GM12878 (cell line): ENCODE data around the gene SETD1B. TPM values are rescaled to one million over a fixed set of nuclear protein-coding genes. Genes with fewer than 3 reads are reported as not detected.
A peak's percentile ranks its signal among the peaks of the same experiment; 100 is the strongest.

Source experiments
- ATAC-seq: fragments of 200-7000 bp; cut with Tn5 transposase; 3 replicates; pipeline ENCODE4 v1.9.1; 2020; ENCODE audit warnings: mild to moderate bottlenecking, moderate library complexity
- BruUV-seq: library from RNA; stranded (reverse); fragments of 400-500 nt; replicated peaks from 2 replicates; lab custom pipeline; 2021; lab: Mats Ljungman, UMichigan
- CTCF ChIA-PET: fragments of 300-600 bp; sonication (Branson Sonifier 250); formaldehyde crosslinking; extraction: SDS; loops from one replicate; lab custom pipeline; 2021; ENCODE audit warnings: inconsistent platforms; lab: Yijun Ruan, JAX
- POLR2A ChIA-PET: fragments of 350-600 bp; formaldehyde crosslinking; extraction: SDS; loops from one replicate; lab custom pipeline; 2021; ENCODE audit warnings: inconsistent platforms; lab: Charles Lee
- RAD21 ChIA-PET: fragments of 300-600 bp; sonication (Branson Sonifier 250); formaldehyde crosslinking; loops from one replicate; lab custom pipeline; 2023; ENCODE audit warnings: antibody characterized with exemption; ENCODE audit not compliant: unreplicated experiment; lab: Charles Lee
- SMC1A ChIA-PET: fragments of 300-600 bp; sonication (Branson Sonifier 250); formaldehyde crosslinking; loops from one replicate; lab custom pipeline; 2023; ENCODE audit not compliant: unreplicated experiment, uncharacterized antibody; lab: Charles Lee
- DNase-seq: peaks from one replicate; pipeline ENCODE4 v3.0.0-alpha.2; 2011; ENCODE audit warnings: low read depth, low spot score
- FAIRE-seq: peaks from 3 replicates; lab custom pipeline; 2011; peaks lifted over from hg19 to GRCh38; lab: Jason Lieb, UNC
- H2AFZ ChIP-seq: 2 replicates; pipeline ENCODE4 v1.6.0; 2011; ENCODE audit warnings: low read depth, low read length, control low read depth; ENCODE audit not compliant: control insufficient read depth
- H3K27ac ChIP-seq: 2 replicates; pipeline ENCODE4 v1.5.1; 2011; ENCODE audit warnings: control low read depth; ENCODE audit not compliant: control insufficient read depth, insufficient read depth
- H3K27me3 ChIP-seq, 2 experiments: replicated peaks in 1 of 2; 2 replicates each; pipeline versions ENCODE4 v1.6.0 to v1.6.1; 2011; ENCODE audit warnings: low read length in 1 of 2; ENCODE audit not compliant: control insufficient read depth in 2 of 2, insufficient read depth in 2 of 2
- H3K36me3 ChIP-seq, 2 experiments: 2 replicates each; pipeline ENCODE4 v1.5.1; 2011; ENCODE audit warnings: low read length in 1 of 2; ENCODE audit not compliant: control insufficient read depth in 2 of 2, insufficient read depth in 2 of 2
- H3K4me1 ChIP-seq: 2 replicates; pipeline ENCODE4 v1.6.1; 2011; ENCODE audit warnings: mild to moderate bottlenecking, low read length, moderate library complexity, mixed read lengths; ENCODE audit not compliant: control insufficient read depth, insufficient read depth
- H3K4me2 ChIP-seq: 2 replicates; pipeline ENCODE4 v1.6.0; 2011; ENCODE audit warnings: control low read depth; ENCODE audit not compliant: control insufficient read depth, insufficient read depth
- H3K4me3 ChIP-seq: fragments of 200-600 bp; sonication (generic); 2 replicates; pipeline ENCODE4 v1.5.1; 2016
- H3K79me2 ChIP-seq: 2 replicates; pipeline ENCODE4 v1.6.0; 2011; ENCODE audit warnings: low read length; ENCODE audit not compliant: control insufficient read depth, insufficient read depth
- H3K9ac ChIP-seq: 2 replicates; pipeline ENCODE4 v1.8.0; 2011; ENCODE audit warnings: low read length, control low read depth, mixed read lengths; ENCODE audit not compliant: control insufficient read depth, insufficient read depth
- H3K9me3 ChIP-seq: replicated peaks from 3 replicates; pipeline ENCODE4 v1.5.1; 2011; ENCODE audit warnings: mild to moderate bottlenecking, low read length; ENCODE audit not compliant: control insufficient read depth, insufficient read depth
- H4K20me1 ChIP-seq: 2 replicates; pipeline ENCODE4 v1.6.0; 2011; ENCODE audit not compliant: control insufficient read depth, insufficient read depth
- ATF7 ChIP-seq: fragments of 450-650 bp; IDR thresholded peaks from 2 replicates; pipeline ENCODE4 v1.6.1; 2016; ENCODE audit warnings: low read depth, mild to moderate bottlenecking
- HDAC6 ChIP-seq: fragments of 200-600 bp; sonication (generic); IDR thresholded peaks from one replicate; pipeline ENCODE4 v1.8.0; 2017; ENCODE audit warnings: antibody characterized with exemption; ENCODE audit not compliant: unreplicated experiment
- MXI1 ChIP-seq: fragments of 150-350 bp; IDR thresholded peaks from 2 replicates; pipeline ENCODE4 v1.6.1; 2011; ENCODE audit warnings: low read depth, mild to moderate bottlenecking, inconsistent platforms, low read length, improper control_type of control experiment
- MYC ChIP-seq: IDR thresholded peaks from 2 replicates; pipeline ENCODE4 v1.6.1; 2011; ENCODE audit warnings: mild to moderate bottlenecking, low read length, moderate library complexity, inconsistent platforms; ENCODE audit not compliant: insufficient read depth, insufficient replicate concordance, insufficient read length, severe bottlenecking
- NRF1 ChIP-seq: conservative IDR thresholded peaks from 2 replicates; pipeline ENCODE4 v1.6.1; 2011; ENCODE audit warnings: mild to moderate bottlenecking, low read depth, low read length, improper control_type of control experiment
- PML ChIP-seq: IDR thresholded peaks from 2 replicates; pipeline ENCODE4 v1.6.1; 2012; ENCODE audit warnings: low read length, inconsistent platforms
- POLR2AphosphoS5 ChIP-seq: IDR thresholded peaks from 2 replicates; pipeline ENCODE4 v1.6.1; 2011; ENCODE audit warnings: mild to moderate bottlenecking, low read length, inconsistent platforms
- SIN3A ChIP-seq: IDR thresholded peaks from 2 replicates; pipeline ENCODE4 v1.6.1; 2012; ENCODE audit warnings: low read depth, low read length, improper control_type of control experiment
- SIX5 ChIP-seq: IDR thresholded peaks from 2 replicates; pipeline ENCODE4 v1.6.1; 2011; ENCODE audit warnings: mild to moderate bottlenecking, low read depth, low read length, moderate library complexity; ENCODE audit not compliant: severe bottlenecking
- SP1 ChIP-seq: IDR thresholded peaks from one replicate; pipeline ENCODE4 v1.6.1; 2011; ENCODE audit warnings: low read depth, low read length
- TARDBP ChIP-seq: IDR thresholded peaks from 2 replicates; pipeline ENCODE4 v1.6.1; 2016; ENCODE audit warnings: borderline replicate concordance
- TCF3 ChIP-seq: IDR thresholded peaks from 2 replicates; pipeline ENCODE4 v1.6.1; 2012; ENCODE audit warnings: low read depth, mild to moderate bottlenecking, low read length, borderline replicate concordance; ENCODE audit not compliant: insufficient read depth
- WGBS: methylation state at CpG from one replicate; pipeline ENCODE4 v1.1.6; 2016; ENCODE audit warnings: low lambda C conversion rate; ENCODE audit not compliant: insufficient replicate concordance, insufficient coverage; ENCODE audit errors: missing lambda C conversion rate; 5-methylcytosine and 5-hydroxymethylcytosine counted together
- in situ Hi-C: fragments of 300-500 bp; cut with MboI; formaldehyde crosslinking; loops from 9 replicates; pipeline ENCODE4 v1.14.3; 2018; ENCODE audit warnings: mixed read lengths
- intact Hi-C: fragments of 100-400 bp; cut with micrococcal nuclease; formaldehyde crosslinking; loops from one replicate; pipeline ENCODE4 v1.14.2; 2022; ENCODE audit not compliant: unreplicated experiment
- polyA plus RNA-seq, 11 experiments: library from polyadenylated mRNA; depleted of rRNA in 4 of 11; unstranded in 6 of 11; stranded (reverse) in 5 of 11; fragments of >200 nt; fragmentation: Nextera tagmentation in 4 of 11; fragmentation: Illumina TruSeq in 1 of 11; extraction: Ambion mirVana in 4 of 11; extraction: Trizol in 1 of 11; gene quantifications; 1 replicate in 1 of 11; 2 replicates in 10 of 11; pipeline versions ENCODE4 v1.2.1 to v1.2.3, GENCODE V29; 2011 to 2016; ENCODE audit warnings: inconsistent platforms in 2 of 11, missing spikeins in 2 of 11, low read depth in 1 of 11
- total RNA-seq, 4 experiments: library from RNA; depleted of rRNA in 3 of 4; stranded (reverse); fragments of >200 nt in 3 of 4; fragmentation: Illumina TruSeq in 1 of 4; extraction: Trizol in 1 of 4; gene quantifications; 2 replicates each; pipeline versions ENCODE4 v1.2.1 to v1.2.3, GENCODE V29; 2013 to 2021
- TF ChIP-seq, protein P1 (sequence below): fragments of 450-650 bp; IDR thresholded peaks from 2 replicates; pipeline ENCODE4 v1.6.1; 2017; ENCODE audit warnings: borderline replicate concordance
- TF ChIP-seq, protein P2 (sequence below): fragments of 150-350 bp; IDR thresholded peaks from 2 replicates; pipeline ENCODE4 v1.6.1; 2016; ENCODE audit warnings: low read depth, low read length
- TF ChIP-seq, protein P3 (sequence below): IDR thresholded peaks from 2 replicates; pipeline ENCODE4 v1.6.1; 2012; ENCODE audit warnings: low read depth, low read length, improper control_type of control experiment

Gene SETD1B
- total and polyA plus RNA-seq, 10 of the 15 experiments (the other 5 are each of a cell fraction or from before 2014, with no cell fraction given): 0.50 to 17.3 (median 1.6) TPM

DNA sequence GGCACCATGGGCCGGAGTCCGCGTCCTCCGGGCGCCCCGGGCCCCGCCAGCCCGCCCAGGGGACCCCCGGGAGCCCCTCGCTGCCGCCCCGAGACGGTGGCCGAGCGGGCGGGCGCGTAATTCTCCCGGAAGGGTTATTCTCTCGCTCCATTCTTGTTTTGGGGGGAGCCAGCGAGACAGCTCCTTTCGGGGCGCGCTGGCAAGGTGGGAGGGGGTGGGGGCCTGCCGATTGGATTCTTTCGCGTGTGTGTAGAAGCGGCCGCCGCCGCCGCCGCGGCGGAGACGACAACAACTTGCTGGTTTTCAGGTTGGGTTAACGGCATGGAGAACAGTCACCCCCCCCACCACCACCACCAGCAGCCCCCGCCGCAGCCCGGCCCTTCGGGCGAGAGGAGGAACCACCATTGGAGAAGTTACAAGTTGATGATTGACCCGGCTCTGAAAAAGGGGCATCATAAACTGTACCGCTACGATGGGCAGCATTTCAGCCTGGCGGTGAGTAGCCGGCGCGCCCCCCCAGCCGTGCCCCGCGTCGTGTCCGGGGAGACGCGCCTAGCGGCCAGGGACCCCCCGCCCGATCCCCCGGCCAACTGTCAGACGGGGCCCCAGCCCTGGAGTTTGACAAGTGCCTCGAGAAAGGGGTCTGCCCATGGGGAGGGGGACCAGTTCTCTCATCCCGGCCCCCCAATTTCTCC is 755 bp downstream of the SETD1B start:
- no TSS peak for BruUV-seq
- H2AFZ ChIP-seq: no peak overlapping the region; the same call in 1 of the 2 replicates
- ATAC-seq: peak; percentile 1; the same call in 1 of the 3 replicates
- peaks cover 67% of the 10 kb centered on the region for H3K79me2 ChIP-seq
- H3K9ac ChIP-seq: peak overlapping the region; percentile 100
- ChIA-PET RAD21 (interaction anchor here (0.6 to 13.1 kb wide), 4 partner anchors 10 to 113 kb away, joined by 3 to 395 read pairs (median 4); partner anchors contain the start of genes PSMD9 and RHOF), POLR2A (interaction anchor here (0.6 to 10.1 kb wide), 6 partner anchors 12 to 1137 kb away, joined by 3 to 155 read pairs (median 8); partner anchors contain the start of genes PSMD9 and RHOF), CTCF (interaction anchor here (0.7 to 13.6 kb wide), 3 partner anchors 8 to 692 kb away, joined by 3 to 565 read pairs (median 4); partner anchors contain the start of gene RHOF), SMC1A (interaction anchor here (0.8 to 12.2 kb wide), 2 partner anchors 10 to 22 kb away, joined by 3 to 226 read pairs; partner anchors contain the start of gene RHOF)
- in situ Hi-C loops (no loop called here), intact Hi-C loops (loop anchor here (5.0 kb wide), 2 partner anchors 267 to 1428 kb away; partner anchors contain the start of genes MPHOSPH9 and MTRFR)
- peak overlapping the region; percentile 97 for H3K27ac ChIP-seq
- H4K20me1 ChIP-seq: peaks cover 5% of the 10 kb centered on the region; the same call in 1 of the 2 replicates
- no peaks in the 10 kb centered on the region for H3K9me3 ChIP-seq
- peak overlapping the region; percentile 77; the same call in 1 of the 2 replicates for H3K4me2 ChIP-seq
- DNase-seq: no peak
- no peaks in the 10 kb centered on the region for H3K27me3 ChIP-seq
- peaks cover 6% of the 10 kb centered on the region in 2 experiments; a peak in 3 of 4 replicates for H3K36me3 ChIP-seq
- WGBS: 1% methylated on average over 27 of the region's 63 CpGs
- H3K4me1 ChIP-seq: peaks cover 16% of the 10 kb centered on the region
- FAIRE-seq: no peak
- H3K4me3 ChIP-seq: peak overlapping the region; percentile 99
- TF ChIP-seq TARDBP (no peak), PML (no peak), MXI1 (no peak), MYC (no peak), SIN3A (no peak), ATF7 (peak; percentile 13; the same call in 1 of the 2 replicates), HDAC6 (no peak), POLR2AphosphoS5 (no peak), SIX5 (no peak), SP1 (no peak), TCF3 (no peak), NRF1 (no peak)
- TF ChIP-seq, protein P1, sequence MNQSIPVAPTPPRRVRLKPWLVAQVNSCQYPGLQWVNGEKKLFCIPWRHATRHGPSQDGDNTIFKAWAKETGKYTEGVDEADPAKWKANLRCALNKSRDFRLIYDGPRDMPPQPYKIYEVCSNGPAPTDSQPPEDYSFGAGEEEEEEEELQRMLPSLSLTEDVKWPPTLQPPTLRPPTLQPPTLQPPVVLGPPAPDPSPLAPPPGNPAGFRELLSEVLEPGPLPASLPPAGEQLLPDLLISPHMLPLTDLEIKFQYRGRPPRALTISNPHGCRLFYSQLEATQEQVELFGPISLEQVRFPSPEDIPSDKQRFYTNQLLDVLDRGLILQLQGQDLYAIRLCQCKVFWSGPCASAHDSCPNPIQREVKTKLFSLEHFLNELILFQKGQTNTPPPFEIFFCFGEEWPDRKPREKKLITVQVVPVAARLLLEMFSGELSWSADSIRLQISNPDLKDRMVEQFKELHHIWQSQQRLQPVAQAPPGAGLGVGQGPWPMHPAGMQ: no peak
- TF ChIP-seq, protein P2, sequence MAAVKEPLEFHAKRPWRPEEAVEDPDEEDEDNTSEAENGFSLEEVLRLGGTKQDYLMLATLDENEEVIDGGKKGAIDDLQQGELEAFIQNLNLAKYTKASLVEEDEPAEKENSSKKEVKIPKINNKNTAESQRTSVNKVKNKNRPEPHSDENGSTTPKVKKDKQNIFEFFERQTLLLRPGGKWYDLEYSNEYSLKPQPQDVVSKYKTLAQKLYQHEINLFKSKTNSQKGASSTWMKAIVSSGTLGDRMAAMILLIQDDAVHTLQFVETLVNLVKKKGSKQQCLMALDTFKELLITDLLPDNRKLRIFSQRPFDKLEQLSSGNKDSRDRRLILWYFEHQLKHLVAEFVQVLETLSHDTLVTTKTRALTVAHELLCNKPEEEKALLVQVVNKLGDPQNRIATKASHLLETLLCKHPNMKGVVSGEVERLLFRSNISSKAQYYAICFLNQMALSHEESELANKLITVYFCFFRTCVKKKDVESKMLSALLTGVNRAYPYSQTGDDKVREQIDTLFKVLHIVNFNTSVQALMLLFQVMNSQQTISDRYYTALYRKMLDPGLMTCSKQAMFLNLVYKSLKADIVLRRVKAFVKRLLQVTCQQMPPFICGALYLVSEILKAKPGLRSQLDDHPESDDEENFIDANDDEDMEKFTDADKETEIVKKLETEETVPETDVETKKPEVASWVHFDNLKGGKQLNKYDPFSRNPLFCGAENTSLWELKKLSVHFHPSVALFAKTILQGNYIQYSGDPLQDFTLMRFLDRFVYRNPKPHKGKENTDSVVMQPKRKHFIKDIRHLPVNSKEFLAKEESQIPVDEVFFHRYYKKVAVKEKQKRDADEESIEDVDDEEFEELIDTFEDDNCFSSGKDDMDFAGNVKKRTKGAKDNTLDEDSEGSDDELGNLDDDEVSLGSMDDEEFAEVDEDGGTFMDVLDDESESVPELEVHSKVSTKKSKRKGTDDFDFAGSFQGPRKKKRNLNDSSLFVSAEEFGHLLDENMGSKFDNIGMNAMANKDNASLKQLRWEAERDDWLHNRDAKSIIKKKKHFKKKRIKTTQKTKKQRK: no peak
- TF ChIP-seq, protein P3, sequence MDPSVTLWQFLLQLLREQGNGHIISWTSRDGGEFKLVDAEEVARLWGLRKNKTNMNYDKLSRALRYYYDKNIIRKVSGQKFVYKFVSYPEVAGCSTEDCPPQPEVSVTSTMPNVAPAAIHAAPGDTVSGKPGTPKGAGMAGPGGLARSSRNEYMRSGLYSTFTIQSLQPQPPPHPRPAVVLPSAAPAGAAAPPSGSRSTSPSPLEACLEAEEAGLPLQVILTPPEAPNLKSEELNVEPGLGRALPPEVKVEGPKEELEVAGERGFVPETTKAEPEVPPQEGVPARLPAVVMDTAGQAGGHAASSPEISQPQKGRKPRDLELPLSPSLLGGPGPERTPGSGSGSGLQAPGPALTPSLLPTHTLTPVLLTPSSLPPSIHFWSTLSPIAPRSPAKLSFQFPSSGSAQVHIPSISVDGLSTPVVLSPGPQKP: no peak
